ENCODE results near the gene TYRP1.

- TF ChIP-seq CTCF (conservative IDR thresholded peaks at IDR 0.05; ENCODE audit: low read length) (no peak), EZH2phosphoT487 (IDR thresholded peaks at IDR 0.05; ENCODE audit: borderline replicate concordance, low read depth, low read length) (no peak)
Observed at GRCh38 chr9:12722131-12722530, 28.9 kb downstream of the TYRP1 start.
